SU-DHL-6 (cell line): Measurements from ENCODE around the gene TENM4.

Experiments
- H2AFZ ChIP-seq: fragments of 200-600 bp; sonication (generic); 2 replicates; pipeline ENCODE4 v1.6.1; 2014; ENCODE audit warnings: low read depth, mild to moderate bottlenecking, moderate library complexity, mixed read lengths, antibody characterized with exemption, low read length; ENCODE audit not compliant: severe bottlenecking
- H3F3A ChIP-seq: fragments of 200-600 bp; shearing (Covaris generic); 2 replicates; pipeline ENCODE4 v1.6.0; 2016; ENCODE audit warnings: antibody characterized with exemption, mild to moderate bottlenecking; ENCODE audit not compliant: insufficient read depth
- H3K27ac ChIP-seq: fragments of 200-600 bp; sonication (generic); 2 replicates; pipeline ENCODE4 v1.5.1; 2016; ENCODE audit warnings: low read depth, mild to moderate bottlenecking, low read length, moderate library complexity, mixed read lengths
- H3K27me3 ChIP-seq: fragments of 200-600 bp; sonication (generic), shearing (Covaris generic); 2 replicates; pipeline ENCODE4 v1.6.0; 2014; ENCODE audit warnings: mild to moderate bottlenecking, low read length
- H3K36me3 ChIP-seq: fragments of 200-600 bp; sonication (generic); 2 replicates; pipeline ENCODE4 v1.6.1; 2014; ENCODE audit warnings: mild to moderate bottlenecking, low read length, mixed read lengths
- H3K4me2 ChIP-seq: fragments of 300-600, 200-600 bp; shearing (Covaris generic), sonication (generic); 2 replicates; pipeline ENCODE4 v1.6.0; 2014; ENCODE audit warnings: low read length, low read depth, mild to moderate bottlenecking; ENCODE audit not compliant: poor library complexity, severe bottlenecking
- H3K4me3 ChIP-seq: fragments of 200-600 bp; sonication (generic); 2 replicates; pipeline ENCODE4 v1.5.1; 2014; ENCODE audit warnings: antibody characterized with exemption, low read length, mild to moderate bottlenecking, mixed read lengths; ENCODE audit not compliant: insufficient read depth, poor library complexity, severe bottlenecking
- H3K79me2 ChIP-seq: fragments of 200-600 bp; sonication (generic); 2 replicates; pipeline ENCODE4 v1.6.1; 2014; ENCODE audit warnings: mild to moderate bottlenecking, low read length, moderate library complexity; ENCODE audit not compliant: insufficient read depth
- H3K9ac ChIP-seq: fragments of 200-600 bp; sonication (generic); 2 replicates; pipeline ENCODE4 v1.7.0; 2014; ENCODE audit warnings: mild to moderate bottlenecking, low read length
- H3K9me2 ChIP-seq: fragments of 200-600 bp; sonication (generic); replicated peaks from 2 replicates; pipeline ENCODE4 v1.6.1; 2014; ENCODE audit warnings: low read length; ENCODE audit not compliant: insufficient read depth
- H3K9me3 ChIP-seq: fragments of 200-600 bp; sonication (generic); 2 replicates; pipeline ENCODE4 v1.6.1; 2014; ENCODE audit warnings: low read length, mixed read lengths; ENCODE audit not compliant: insufficient read depth
- H4K20me1 ChIP-seq: fragments of 200-600 bp; sonication (generic); 2 replicates; pipeline ENCODE4 v1.6.1; 2014; ENCODE audit warnings: low read depth, mild to moderate bottlenecking, antibody characterized with exemption, low read length, moderate library complexity, mixed read lengths
- EZH2phosphoT487 ChIP-seq: fragments of 200-600 bp; sonication (generic), shearing (Covaris generic); conservative IDR thresholded peaks from 2 replicates; pipeline ENCODE4 v1.6.1; 2018; ENCODE audit warnings: mild to moderate bottlenecking, antibody characterized with exemption, low read length, moderate library complexity, mixed read lengths
- TF ChIP-seq, protein P1 (sequence below): fragments of 200-600 bp; sonication (generic); IDR thresholded peaks from one replicate; pipeline ENCODE4 v1.5.1; 2017; ENCODE audit warnings: antibody characterized with exemption, mild to moderate bottlenecking, low read length, moderate library complexity; ENCODE audit not compliant: insufficient read depth, poor library complexity, severe bottlenecking

TENM4 gene

DNA sequence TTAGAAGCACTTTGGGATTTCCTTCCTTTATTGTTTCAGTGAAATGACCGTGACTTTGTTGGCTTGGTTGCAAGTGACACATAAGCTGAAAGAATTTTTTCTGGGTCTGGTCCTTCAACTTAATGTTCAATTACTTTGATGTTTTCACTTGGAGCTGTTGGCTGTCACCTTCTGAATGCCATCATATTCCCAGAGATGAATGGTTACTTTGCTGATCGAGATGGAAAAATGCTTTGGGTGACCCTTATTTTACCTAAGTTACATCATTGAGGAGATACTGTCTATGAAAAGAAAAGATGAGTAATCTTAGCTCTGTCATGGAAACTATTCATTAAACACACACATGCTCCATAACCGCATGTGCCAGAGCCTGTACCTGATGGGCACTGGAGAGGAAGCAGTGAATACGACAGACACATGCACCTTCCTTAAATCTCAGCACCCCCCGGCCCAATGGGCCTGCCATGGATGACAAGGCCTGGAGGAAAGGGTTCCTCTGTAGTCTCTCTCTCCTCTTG lies 76.9 kb downstream of the TENM4 start:
- no peaks in the 10 kb centered on the region for H3F3A ChIP-seq
- TF ChIP-seq, protein P1, sequence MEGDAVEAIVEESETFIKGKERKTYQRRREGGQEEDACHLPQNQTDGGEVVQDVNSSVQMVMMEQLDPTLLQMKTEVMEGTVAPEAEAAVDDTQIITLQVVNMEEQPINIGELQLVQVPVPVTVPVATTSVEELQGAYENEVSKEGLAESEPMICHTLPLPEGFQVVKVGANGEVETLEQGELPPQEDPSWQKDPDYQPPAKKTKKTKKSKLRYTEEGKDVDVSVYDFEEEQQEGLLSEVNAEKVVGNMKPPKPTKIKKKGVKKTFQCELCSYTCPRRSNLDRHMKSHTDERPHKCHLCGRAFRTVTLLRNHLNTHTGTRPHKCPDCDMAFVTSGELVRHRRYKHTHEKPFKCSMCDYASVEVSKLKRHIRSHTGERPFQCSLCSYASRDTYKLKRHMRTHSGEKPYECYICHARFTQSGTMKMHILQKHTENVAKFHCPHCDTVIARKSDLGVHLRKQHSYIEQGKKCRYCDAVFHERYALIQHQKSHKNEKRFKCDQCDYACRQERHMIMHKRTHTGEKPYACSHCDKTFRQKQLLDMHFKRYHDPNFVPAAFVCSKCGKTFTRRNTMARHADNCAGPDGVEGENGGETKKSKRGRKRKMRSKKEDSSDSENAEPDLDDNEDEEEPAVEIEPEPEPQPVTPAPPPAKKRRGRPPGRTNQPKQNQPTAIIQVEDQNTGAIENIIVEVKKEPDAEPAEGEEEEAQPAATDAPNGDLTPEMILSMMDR: no peak
- no peak for TF ChIP-seq EZH2phosphoT487
- no peak overlapping the region for H2AFZ ChIP-seq
- no peak overlapping the region for H3K4me2 ChIP-seq
- H3K27ac ChIP-seq: no peak overlapping the region
- no peaks in the 10 kb centered on the region for H3K79me2 ChIP-seq
- H3K27me3 ChIP-seq: no peaks in the 10 kb centered on the region
- H3K9ac ChIP-seq: no peak overlapping the region
- no peaks in the 10 kb centered on the region for H3K36me3 ChIP-seq
- H3K9me3 ChIP-seq: no peaks in the 10 kb centered on the region
- H3K4me3 ChIP-seq: no peak overlapping the region
- no peaks in the 10 kb centered on the region for H4K20me1 ChIP-seq
- no peaks in the 10 kb centered on the region for H3K9me2 ChIP-seq

DNA sequence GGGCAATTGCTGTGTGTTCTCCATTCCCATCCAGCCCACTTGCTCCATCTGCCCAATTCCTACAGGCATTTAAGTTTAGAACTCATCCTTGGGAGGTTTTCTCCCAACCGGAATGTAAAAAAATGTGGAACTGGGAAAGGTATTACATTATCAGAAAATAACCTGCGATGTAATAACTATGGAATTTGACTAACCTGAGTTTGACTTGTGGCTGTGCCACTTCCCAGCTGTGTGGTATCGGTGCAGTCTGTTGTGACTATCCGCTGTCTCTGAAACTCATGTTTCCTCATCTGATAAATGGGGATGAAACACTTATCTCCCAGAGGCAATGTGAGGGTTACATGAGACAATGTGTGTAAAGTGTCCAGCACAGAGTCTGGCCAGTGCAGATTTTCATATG lies 77.6 kb downstream of the TENM4 start:
- no peak overlapping the region for H3K4me3 ChIP-seq
- no peaks in the 10 kb centered on the region for H3K36me3 ChIP-seq
- no peaks in the 10 kb centered on the region for H4K20me1 ChIP-seq
- TF ChIP-seq, protein P1: no peak
- TF ChIP-seq EZH2phosphoT487: no peak
- no peaks in the 10 kb centered on the region for H3K9me3 ChIP-seq
- H3K27ac ChIP-seq: no peak overlapping the region
- no peak overlapping the region for H2AFZ ChIP-seq
- no peaks in the 10 kb centered on the region for H3K79me2 ChIP-seq
- H3K4me2 ChIP-seq: no peak overlapping the region
- no peaks in the 10 kb centered on the region for H3K9me2 ChIP-seq
- H3F3A ChIP-seq: no peaks in the 10 kb centered on the region
- H3K9ac ChIP-seq: no peak overlapping the region
- H3K27me3 ChIP-seq: no peaks in the 10 kb centered on the region

DNA sequence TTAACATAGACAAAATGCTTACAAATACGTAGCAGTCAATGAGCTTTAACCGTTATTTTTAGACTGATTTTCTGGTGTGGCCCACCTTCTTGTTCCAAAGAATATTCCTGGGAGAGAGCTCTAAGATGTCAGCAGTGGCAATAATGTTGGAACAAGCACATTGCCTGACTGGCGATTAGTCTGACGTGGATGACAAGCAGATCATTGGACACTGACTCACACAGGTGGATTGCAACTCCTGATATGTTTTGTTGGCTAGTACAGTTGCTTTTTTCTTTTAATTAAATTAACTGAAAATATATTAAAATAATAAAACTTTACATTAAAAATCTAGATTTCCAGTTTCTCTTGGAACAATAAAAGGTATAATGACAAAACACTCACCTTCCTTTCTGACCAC lies 78.0 kb downstream of the TENM4 start:
- Histone ChIP-seq H3K27me3 (no peaks in the 10 kb centered on the region), H3K9me3 (no peaks in the 10 kb centered on the region), H3K27ac (no peak overlapping the region), H3K36me3 (no peaks in the 10 kb centered on the region), H4K20me1 (no peaks in the 10 kb centered on the region), H3K79me2 (no peaks in the 10 kb centered on the region), H3K9ac (no peak overlapping the region), H3F3A (no peaks in the 10 kb centered on the region), H2AFZ (no peak overlapping the region), H3K4me2 (no peak overlapping the region), H3K4me3 (no peak overlapping the region), H3K9me2 (no peaks in the 10 kb centered on the region)
- TF ChIP-seq, protein P1: no peak
- no peak for TF ChIP-seq EZH2phosphoT487
